Stimulated activated CD8-positive, alpha-beta memory T cell treated with anti-CD3 and anti-CD28 coated beads, Interleukin-15, amount 100 ng/mL, for 48 hours (primary cell): ENCODE data around the gene PIF1.
A peak's percentile ranks its signal among the peaks of the same experiment; 100 is the strongest.

Source experiments
- DNase-seq, 2 donors: peaks; one replicate each; pipeline ENCODE4 v3.0.0-alpha.2; 2020; ENCODE audit warnings: low read depth in 2 of 2

Gene PIF1, protein sequence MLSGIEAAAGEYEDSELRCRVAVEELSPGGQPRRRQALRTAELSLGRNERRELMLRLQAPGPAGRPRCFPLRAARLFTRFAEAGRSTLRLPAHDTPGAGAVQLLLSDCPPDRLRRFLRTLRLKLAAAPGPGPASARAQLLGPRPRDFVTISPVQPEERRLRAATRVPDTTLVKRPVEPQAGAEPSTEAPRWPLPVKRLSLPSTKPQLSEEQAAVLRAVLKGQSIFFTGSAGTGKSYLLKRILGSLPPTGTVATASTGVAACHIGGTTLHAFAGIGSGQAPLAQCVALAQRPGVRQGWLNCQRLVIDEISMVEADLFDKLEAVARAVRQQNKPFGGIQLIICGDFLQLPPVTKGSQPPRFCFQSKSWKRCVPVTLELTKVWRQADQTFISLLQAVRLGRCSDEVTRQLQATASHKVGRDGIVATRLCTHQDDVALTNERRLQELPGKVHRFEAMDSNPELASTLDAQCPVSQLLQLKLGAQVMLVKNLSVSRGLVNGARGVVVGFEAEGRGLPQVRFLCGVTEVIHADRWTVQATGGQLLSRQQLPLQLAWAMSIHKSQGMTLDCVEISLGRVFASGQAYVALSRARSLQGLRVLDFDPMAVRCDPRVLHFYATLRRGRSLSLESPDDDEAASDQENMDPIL

GRCh38 chr15:64825431-64826294 is at the start of gene PIF1:
Gene PIF1 (minus strand): TSS chr15:64825647. CDS start chr15:64824335, 1,312 bp downstream.
- DNase-seq, result peak; percentile 81 to 85

DNA sequence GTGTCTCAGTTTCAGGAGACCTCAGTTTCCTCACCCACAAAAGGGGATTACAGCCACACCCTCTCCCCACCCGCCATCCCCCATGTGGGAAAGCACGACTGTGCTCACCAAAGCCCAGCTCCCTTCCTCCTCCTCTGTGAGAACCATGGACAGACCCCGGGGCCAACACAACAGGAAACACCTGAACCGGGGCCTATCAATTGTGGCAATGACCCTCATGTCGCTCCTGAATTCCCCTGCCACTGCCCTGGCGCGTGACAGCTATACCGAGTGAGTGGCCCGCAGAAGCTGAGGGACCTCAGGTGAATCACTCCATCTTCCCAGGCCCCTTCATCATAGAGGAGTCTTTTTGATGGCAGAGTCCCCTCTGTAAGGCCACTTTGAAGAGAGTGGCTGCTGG is 44.9 kb upstream of the PIF1 start:
- no peak for DNase-seq

DNA sequence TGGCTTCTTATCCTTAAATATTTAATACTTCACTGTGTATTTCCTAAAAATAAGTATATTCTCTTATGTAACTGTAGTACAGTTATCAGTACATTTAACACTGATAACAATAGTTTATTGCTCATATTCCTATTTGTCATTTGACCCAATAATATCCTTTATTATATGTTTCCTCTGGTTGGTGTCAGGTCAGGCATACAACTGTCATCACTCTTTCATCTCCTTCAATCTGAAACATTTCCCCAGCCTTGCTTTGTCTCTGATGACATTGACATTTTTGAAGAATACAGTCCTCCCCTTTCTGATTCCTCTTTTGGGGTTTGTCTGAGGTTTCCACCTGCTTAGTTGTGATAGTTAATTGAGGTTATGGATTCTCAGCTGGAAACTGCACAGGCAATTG is 44.1 kb upstream of the PIF1 start:
- DNase-seq, result no peak

GRCh38 chr15:64865998-64866520 is 40.6 kb upstream of the PIF1 start:
- no peak for DNase-seq

- DNase-seq, result no peak
These were observed 39.9 kb upstream of the PIF1 start for GRCh38 chr15:64865126-64865997.

DNA sequence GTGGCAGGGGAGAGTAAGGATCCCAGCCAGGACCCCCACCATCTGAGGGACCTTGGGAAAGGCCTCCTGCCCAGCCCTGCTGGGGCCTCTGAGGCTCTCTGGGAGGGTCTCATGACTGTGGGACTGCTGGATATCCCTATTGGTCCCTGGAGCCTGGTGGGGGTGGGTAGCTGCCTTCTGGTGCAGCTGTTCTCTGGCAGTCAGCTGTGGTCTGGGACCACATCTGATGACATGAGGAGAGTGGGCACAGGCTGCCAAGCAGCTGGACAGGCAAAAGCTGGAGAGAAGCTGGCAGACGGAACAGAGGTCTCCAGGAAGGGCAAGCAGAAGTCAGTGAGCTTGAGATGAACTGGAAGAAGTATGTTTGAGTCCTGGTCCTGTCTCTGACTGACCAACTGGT is 38.6 kb upstream of the PIF1 start:
- no peak for DNase-seq

GRCh38 chr15:64862408-64862807 is 37.0 kb upstream of the PIF1 start:
- no peak for DNase-seq

GRCh38 chr15:64861960-64862359 is 36.5 kb upstream of the PIF1 start:
- DNase-seq, result no peak

DNA sequence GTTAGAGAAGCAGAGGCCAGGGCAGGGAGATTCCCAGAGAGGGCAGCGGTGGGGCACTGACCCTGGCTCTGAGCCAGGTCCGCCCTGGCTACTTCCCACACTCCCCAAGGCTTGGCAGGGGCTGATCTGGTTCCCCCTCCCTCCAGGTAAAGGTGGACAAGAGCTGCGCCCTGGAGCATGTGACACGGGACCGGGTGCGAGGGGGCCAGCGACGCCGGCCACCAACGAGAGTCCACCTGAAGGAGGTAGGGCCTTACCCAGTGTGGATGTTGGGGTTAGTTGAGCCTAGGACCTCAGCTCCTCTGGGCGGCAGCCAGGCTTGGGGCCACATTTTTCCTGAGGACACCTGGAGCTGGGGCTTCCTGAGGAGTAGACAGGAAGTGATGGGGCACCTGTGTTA is 35.9 kb upstream of the PIF1 start:
- no peak for DNase-seq

GRCh38 chr15:64859226-64859625 is 33.8 kb upstream of the PIF1 start:
- no peak for DNase-seq

DNA sequence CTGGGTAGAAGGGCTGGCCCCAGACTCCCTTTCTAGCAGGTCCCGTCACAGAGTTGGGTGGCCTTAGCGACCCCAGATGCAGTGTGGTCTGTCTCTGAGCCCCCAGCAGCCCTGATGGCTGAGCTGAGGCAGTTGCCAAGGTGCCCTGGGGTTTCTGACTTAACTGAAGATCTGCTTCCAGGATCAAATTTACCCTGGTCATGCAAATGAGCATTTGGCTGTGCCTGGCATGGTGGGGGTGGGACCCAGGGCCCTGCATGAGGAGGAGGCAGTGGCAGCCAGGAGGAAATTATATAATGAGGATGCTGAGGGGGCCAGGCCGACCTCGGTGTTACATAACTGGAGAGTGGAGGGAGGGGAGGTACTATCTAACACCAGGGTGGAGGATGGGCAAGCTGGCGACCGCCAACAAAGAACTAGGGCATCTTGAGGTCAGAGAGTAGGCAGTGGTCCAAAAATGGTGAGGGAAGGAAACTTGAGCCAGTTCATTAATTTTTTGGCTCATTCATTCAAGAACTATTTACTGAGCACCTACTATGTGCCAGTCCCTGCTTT is 32.7 kb upstream of the PIF1 start:
- no peak for DNase-seq

DNA sequence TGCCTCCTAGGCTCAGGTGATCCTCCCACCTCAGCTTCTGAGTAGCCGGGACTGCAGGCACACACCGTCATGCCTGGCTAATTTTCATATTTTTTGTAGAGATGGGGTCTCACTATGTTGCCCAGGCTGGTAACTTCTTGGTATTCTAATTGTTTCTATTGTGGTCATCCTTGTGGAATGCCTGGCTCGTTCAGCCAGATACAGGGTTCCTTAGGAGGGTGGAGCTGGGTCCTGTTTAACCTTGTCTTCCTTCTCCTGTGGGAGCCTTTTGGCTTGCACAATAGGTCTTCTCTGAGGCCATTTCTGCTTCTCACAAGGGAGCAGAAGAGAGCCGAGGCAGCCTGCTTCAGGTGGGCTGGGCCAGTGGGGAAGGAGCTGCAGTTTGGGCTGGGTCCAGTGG is 32.0 kb upstream of the PIF1 start:
- no peak for DNase-seq

DNA sequence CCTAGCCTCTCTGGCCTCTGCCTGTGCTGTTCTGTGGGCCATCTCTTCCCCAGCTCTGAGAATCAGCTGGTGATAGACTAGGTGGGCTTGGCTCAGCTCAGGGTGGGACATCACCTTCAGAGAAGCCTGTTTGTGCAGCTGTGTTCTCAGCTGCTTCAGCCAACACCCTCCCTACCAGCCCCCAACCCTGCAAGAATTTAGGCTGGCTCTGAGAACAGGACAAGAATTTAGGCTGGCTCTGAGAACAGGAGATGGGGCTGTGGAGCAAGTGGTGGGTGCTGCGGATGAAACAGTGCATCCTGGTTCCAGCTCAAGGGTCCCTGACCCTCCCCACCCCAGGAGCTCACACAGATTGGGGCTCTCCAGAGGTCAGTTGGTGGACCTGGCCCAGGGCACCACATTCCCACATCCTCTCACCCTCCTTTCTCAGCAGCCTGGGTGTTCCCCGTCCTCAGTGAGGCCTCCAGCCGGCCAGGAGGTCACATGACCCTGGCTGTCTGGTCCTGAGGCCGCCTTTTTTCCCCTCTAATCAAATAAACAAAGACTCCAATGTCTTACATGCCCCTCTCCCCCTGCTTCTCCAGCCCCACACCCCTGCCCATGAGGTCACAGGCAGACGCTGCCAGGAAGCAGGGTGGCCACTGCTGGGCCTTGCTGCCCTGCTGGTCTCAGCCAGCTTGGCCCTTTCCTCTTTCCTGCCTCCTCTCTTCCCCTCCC is 31.1 kb upstream of the PIF1 start:
- no peak for DNase-seq

GRCh38 chr15:64855205-64855975 is 29.9 kb upstream of the PIF1 start:
- no peak for DNase-seq

GRCh38 chr15:64854526-64854925 is 29.1 kb upstream of the PIF1 start:
- no peak for DNase-seq

DNA sequence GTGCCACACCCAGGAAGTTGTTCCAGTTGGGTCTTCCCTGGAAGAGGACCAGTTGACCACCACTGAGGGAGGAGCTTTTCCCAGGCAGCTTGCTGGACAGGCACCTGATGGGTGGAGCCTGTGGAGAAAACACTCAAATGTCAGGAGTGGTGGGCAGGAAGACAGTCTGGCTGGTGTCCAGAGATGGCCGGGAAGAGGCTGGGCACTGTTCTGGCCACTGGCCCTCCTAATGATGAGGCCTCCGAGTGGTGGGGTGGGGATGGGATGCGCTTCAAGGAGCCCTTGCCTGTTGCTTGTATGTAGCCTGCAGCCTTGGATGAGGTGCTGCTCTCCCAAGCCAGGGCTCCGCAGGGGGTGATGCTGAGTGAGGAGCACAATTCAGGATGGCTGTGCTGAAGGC is 28.6 kb upstream of the PIF1 start:
- DNase-seq, result no peak

GRCh38 chr15:64851503-64851840 is 26.0 kb upstream of the PIF1 start:
- no peak for DNase-seq

DNA sequence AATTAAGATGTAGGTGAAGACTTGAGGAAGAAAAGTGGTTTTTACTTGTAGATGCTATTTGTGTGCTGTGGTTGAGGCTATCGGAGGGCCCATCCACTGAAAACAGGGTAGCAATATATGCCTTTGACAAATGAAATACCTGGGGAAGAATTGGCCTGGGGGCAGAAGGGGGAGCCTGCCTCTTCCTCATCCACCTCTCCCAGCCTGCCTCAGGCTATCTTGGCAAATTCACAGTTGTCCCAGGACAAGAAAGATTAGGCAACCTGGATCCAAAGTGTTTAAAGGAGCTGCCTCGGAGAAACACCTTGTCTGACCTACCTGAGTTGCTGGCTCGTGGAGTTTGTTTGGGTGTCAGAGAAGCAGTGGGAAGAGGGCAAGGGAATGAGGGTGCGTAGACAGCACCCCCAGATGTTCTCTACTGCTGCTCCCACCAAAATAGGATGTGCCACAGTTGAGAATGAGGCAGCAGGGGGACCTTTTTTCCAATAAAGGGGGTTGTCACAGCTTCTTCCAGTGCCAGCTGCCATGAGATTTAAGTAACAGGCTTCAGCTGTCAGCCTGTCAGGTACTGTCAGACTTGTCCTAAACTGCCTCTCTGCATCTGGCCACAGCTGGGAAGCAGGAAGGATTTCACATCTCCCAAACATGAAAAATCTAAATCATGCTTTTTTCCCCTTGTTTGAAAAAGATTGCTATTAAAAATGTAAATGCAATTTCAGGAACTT is 25.5 kb upstream of the PIF1 start:
- no peak for DNase-seq
